ENCODE measurements around the gene SESTD1. TPM values are rescaled to one million over a fixed set of nuclear protein-coding genes. Genes with fewer than 3 reads are reported as not detected.
"Not testable (repeated sequence)": the region's sequence is repeated elsewhere in the genome, so short reads cannot be mapped to it uniquely, and the experiment has no call there.

The SESTD1 gene
- polyA plus RNA-seq, 3 donors, result 6.9 to 62.5 (median 52.3) TPM

DNA sequence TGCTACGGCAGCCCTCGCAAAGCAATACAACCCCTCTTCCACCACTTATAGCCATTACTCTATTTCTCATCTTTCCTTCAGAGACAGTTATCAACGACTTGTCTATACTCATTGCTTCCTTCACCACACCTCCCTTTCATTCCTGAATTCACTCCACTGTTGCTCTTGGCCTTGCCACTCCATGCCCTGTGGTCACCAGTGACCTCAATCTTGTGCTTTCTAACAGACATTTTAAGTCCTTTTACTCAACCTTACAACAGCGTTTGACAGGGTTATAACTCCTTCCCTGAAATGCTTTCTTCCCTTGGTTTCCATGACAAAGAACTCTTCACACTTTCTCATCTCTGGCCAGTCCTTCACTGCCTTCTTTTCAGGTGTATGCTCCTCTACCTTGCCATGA is 124.1 kb downstream of the SESTD1 start:
- H3K27ac ChIP-seq (ENCODE audit: low read depth, low read length), result no peak overlapping the region
- WGBS, 3 donors, result 91 to 98% (median 98%) methylated on average over 4 of the region's 4 CpGs

DNA sequence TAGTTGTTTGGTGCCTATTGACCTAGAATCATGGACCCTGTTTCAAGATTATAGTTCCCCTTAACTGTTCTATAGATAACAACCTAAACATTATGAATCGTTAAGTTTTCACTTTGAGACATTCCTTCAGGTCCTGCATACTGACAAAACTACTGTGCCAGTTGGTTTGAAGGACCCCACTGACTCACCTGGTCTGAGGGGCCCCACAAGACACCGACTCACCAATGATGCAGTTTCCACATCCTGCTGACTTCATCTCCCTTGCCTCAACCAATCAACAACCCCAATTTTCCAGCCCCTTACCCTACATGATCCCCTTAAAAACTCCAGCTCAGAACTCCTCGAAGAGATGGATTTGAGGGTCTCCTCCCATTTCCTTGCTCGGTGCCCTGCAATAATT is 125.1 kb downstream of the SESTD1 start:
- WGBS, 3 donors, result 92 to 93% (median 92%) methylated on average over 4 of the region's 4 CpGs
- no peak overlapping the region for H3K27ac ChIP-seq (ENCODE audit: low read depth, low read length)

DNA sequence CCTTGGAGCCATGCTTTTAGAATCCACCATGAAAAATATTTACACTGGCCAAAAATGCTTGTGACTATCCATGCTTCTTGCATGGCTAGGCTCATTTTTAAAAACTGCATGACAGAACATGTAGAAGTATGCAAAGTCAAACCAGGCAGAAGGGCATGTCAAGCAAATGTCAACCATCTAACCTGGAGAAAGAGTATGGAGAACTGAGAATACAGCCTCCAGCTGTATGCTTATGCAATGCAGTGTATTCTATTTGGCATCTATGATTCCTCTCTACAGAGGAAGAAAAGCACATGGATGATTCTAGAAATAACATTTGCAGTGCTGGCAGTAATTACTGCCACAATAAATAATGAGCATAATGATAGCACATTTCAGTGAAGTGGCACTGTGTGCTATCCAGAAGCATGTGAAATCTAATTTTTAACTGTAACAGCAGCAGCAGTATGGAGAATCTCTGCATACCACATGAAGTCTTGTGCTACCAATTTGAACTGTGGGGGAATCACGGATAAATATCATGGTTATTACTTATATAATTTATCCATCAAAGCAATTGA is 127.4 kb downstream of the SESTD1 start:
- WGBS, 3 donors, result 83 to 86% (median 83%) methylated on average over 1 of the region's 1 CpG
- no peak overlapping the region for H3K27ac ChIP-seq (ENCODE audit: low read depth, low read length)

DNA sequence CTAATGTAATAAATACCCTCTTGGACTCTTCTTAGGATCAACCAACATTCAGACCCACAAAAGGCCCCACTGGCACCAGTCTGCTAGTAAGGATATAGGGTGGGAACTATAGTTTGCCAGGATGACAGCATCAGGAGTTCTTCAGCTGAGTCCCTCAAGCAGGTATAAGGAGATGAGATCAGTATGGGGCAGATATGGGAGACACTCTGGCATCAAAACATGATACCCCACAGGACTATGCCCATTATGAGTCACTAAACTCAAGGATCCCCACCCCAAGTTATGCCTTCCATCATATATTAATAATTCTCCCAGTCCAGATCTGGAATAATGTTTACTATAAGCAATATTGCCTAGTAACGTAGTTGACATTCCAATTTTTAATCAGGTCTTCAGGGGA is 131.6 kb downstream of the SESTD1 start:
- H3K27ac ChIP-seq (ENCODE audit: low read depth, low read length), result no peak overlapping the region
- 87 to 97% (median 96%) methylated on average over 1 of the region's 1 CpG for WGBS, 3 donors

DNA sequence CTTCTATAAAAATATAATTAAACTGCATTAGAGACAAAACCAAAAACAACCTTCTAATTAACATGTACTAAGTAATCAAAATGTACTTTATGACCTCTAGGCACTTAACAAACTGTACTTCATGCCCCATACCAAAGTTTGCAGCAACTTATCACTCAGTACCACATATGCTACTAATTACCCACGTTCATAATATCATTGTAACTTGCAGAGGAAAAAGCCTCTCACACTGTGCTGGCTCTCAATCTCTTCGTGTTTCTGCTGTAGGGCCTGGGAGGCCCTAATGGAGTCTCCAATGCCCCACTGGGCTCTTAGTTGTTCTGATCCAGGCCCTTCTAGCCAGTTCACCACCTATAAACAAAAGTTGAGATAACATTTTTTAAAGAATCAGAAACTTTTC is 132.6 kb downstream of the SESTD1 start:
- no peak overlapping the region for H3K27ac ChIP-seq (ENCODE audit: low read depth, low read length)
- 43 to 66% (median 52%) methylated on average over 2 of the region's 2 CpGs for WGBS, 3 donors

DNA sequence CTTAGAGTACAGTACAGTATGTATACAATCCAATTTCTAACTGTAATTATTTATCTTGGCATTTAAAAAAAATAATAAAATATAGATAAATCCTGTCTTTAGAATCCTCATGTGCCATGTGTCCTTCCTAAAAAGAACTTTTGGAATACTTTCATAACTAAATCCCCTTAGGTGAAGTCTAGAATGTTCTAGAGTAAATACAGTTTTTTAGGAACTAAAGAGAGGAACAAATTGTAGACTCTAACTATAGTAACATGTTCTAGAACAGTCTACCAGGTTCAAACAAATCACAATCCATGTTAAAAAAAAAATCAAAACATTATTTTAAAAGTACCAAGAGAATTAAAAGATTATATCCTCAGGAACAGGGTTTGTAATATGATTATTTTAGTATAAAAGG is 134.1 kb downstream of the SESTD1 start:
- no peak overlapping the region for H3K27ac ChIP-seq (ENCODE audit: low read depth, low read length)

DNA sequence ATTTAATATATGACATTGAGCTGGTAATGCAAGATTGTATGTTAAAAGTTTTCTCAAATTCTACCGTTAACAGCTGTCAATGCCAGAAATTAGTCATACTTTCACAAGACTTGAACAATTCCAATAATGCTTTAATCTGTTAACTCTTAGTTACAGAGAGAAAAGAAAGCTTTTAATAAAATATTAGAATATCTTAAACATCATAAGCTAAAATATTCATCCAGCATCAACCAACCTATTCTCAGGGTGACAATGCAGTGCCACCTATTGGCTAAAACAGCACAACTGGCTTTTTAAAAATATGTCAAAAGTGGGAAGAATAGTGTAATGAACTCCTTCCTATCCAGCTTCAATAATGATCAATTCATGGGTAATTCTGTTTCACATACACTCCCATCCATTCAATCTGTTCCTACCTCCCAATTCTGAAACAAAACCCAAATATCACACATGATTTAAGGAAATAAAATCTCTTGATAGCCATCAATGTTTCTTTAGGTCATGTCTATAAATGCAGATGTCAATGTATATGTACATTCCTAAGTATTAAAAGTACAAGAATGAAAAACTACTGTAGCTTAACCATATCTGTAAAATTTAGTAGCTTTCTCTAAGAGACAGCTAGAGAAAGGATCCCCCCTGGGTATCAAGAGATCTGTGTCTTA is 134.9 kb downstream of the SESTD1 start:
- H3K27ac ChIP-seq (ENCODE audit: low read depth, low read length), result no peak overlapping the region
- WGBS, 3 donors, result 78 to 83% (median 81%) methylated on average over 1 of the region's 1 CpG

DNA sequence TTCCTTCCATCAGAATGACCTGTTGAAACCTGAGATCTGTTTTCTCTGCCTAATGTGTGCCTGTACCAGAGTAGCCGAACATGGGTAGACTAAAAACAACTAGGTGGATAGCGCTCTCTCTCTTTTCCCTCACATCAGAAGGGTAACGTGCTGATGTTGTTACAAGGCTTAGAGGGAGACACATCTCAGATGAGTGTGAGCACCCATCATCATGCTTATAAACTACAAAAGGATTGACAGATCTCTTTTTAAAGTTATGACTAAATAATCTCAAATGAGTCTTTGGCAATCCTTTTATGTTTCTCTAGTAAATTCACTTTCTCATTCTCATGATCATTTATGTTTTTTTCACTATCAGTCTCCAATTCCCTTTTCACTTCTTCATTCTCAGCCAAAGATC is 139.2 kb downstream of the SESTD1 start:
- H3K27ac ChIP-seq (ENCODE audit: low read depth, low read length), result no peak overlapping the region
- 83 to 98% (median 98%) methylated on average over 3 of the region's 3 CpGs for WGBS, 3 donors

DNA sequence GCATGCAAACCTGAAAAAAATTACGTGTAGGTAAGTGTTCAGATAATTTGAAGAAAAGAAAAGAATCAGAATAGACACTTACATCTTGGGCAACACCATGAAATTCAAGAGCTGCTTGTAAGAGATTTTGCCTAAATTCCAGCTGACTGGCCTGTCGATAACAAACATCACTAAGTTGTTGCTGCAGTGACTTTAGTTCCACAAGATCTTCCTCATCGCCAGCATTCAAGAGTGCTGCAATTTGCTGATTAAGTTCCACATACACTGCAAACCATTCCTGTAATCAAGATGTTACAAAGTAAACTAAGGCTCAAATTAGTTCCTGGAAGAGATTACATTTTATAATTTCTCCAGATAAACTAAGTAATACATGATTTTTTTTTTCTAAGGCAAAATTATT is 140.3 kb downstream of the SESTD1 start:
- no peak overlapping the region for H3K27ac ChIP-seq (ENCODE audit: low read depth, low read length)
- 78 to 87% (median 82%) methylated on average over 3 of the region's 3 CpGs for WGBS, 3 donors

DNA sequence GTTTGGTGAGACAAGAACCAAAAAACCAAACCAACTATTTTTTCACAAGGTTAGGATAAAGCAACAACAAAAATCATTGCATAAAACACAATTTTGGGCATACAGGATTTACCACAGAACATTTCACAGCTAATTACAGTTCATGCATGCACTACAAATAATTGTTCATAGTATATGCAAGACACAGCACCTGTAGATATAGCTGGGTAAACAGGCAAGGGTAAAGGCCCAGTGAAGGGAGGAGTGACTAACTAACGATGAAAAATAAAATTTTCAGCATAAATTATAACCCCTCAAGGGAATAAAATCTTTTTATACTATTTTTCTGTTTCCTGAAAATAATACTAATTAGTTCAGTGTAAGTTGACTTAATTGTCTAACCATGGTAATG is 141.4 kb downstream of the SESTD1 start:
- H3K27ac ChIP-seq (ENCODE audit: low read depth, low read length), result no peak overlapping the region
- 83 to 97% (median 87%) methylated on average over 1 of the region's 1 CpG for WGBS, 3 donors

DNA sequence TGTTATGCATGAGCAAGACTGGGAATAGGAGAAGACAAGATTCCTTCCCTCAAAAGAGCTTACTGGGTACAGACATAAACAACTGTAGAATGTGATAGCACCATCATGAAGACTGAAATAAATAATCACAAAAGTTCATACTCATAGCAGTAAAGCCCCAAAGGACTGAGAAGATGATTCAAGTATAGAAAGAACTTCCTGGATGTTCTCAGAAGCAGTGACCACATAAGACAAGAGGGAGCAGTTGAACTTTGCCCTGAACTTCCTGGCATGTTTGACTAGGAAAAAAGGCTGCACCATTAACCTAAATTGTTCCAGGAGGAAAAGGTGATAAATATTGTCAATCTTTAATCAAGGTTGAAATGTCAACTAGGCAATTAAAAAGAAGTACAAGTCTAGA is 156.9 kb downstream of the SESTD1 start:
- no peak overlapping the region for H3K27ac ChIP-seq (ENCODE audit: low read depth, low read length)

DNA sequence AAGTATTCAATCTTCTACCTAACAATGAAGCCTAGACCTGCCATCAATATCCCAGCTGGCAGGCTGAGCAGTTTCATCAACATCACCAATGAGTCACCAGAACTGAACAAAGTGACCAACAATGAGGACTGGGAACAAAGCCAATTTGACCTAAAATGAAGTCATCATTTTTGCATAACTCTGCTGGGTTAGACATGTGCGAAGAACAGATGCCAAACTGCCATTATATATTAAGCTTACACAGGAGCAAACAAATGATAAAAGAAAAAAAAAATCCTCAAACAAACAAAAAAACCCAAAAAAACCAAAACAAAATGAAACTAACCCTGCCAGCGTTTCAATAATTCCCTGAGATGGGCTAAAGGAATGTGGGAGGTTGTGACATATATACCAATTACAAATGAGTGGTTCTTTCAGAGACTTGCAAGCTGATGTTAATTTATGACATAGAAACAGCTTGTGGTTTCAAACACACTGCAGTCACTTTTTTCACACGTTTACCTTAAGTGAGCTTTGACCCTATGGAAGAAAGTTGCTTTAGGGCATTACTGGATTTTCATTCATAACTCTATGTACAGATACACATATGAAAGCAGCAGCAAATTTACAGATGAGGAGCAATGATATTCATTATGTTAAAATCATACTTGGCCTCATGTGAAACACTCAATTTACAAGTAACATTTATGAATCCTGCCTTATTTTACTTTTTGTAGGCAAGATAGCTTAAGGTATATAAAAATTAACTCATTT is 157.8 kb downstream of the SESTD1 start:
- H3K27ac ChIP-seq (ENCODE audit: low read depth, low read length), result no peak overlapping the region

DNA sequence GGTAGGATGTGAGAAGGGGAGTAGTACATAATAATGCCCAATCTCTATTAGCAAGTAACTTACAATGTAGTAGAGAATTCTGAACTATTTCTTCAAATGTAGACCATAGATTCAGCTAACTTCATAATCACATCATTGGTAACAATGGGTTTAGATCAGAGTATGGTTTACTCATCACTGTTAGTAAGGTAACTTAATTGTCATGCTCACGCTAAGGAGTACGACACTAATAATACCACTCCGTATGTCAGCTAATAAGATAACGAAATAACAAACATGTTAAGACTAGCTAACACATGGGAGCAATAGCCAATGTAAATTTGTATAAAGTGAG is 158.3 kb downstream of the SESTD1 start:
- H3K27ac ChIP-seq (ENCODE audit: low read depth, low read length), result no peak overlapping the region
- WGBS, 3 donors, result 61 to 78% (median 65%) methylated on average over 4 of the region's 4 CpGs

More for the DNA sequence above, 157.8 kb downstream of the SESTD1 start:
- WGBS, 3 donors, result 35 to 45% (median 42%) methylated on average over 3 of the region's 3 CpGs

DNA sequence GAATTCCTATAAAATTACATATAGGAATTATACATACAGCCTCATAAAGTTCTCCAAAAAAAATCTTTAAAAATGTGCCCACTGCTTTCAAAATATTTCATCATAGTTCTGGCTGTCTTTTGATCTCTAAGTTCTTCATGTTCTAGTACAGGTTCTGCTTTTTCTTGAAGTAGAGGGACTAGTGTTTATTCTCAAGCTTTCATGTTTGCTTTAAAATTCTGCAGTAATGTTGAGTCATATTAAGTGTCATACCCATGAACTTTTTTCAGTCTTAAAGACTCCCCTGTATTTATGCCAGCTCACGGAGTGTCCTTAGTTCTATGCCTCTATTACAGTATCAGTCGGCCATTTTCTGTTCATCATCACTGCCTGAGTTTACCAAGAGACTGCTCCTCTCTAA is 159.9 kb downstream of the SESTD1 start:
- WGBS, 3 donors, result 83 to 91% (median 86%) methylated on average over 2 of the region's 2 CpGs
- H3K27ac ChIP-seq (ENCODE audit: low read depth, low read length), result no peak overlapping the region

DNA sequence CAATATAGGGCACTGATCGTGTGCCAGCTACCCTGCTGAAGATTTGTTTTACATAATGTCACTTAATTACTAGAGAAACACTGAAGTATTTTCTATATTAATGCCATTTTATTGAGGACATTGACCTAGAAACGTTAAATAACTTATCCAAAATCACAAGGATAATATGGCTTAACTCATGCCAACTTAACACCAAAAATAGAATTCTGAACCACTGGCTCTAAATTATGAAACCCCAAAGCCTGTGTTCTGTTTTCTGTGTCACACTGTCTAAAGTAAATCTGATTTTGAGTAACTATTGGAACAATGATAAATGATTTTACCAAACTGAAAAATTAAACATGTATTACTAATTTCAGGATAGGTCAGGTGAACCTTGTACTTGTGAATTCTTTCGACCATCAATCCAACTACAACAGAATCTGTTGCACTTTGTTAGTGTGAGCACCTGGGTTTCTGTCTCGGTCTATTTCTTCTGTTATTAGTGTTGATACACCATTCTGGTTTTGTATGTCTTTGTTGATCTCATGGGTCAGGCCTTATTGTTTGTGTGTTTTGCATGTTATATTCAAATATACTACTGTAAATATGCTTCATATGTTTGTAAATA is 166.4 kb downstream of the SESTD1 start:
- WGBS, 3 donors, result 85 to 92% (median 88%) methylated on average over 4 of the region's 4 CpGs

DNA sequence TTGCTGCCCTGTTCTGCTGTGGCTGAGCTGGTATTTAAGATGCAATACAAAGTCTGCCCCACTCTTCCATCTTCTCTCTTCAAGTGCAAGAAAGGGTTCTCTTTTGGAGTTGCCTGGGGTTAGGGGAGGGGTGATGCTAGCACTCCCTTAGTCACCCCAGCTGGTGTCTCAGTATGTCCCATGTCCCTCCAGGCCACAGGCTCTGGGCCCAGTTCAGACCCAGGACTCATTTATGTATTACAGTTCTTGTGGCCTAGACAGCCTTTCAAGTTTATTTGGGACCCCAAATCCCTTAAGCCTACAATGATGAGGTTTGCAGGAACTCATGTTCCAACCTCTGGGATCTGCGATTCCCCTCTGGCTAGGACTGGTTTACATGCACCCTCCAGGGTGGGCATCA is 167.5 kb downstream of the SESTD1 start:
- WGBS, 3 donors, result 97 to 100% (median 100%) methylated on average over 1 of the region's 1 CpG
- H3K27ac ChIP-seq (ENCODE audit: low read depth, low read length), result no peak overlapping the region

More for the DNA sequence above, 166.4 kb downstream of the SESTD1 start:
- no peak overlapping the region for H3K27ac ChIP-seq (ENCODE audit: low read depth, low read length)

DNA sequence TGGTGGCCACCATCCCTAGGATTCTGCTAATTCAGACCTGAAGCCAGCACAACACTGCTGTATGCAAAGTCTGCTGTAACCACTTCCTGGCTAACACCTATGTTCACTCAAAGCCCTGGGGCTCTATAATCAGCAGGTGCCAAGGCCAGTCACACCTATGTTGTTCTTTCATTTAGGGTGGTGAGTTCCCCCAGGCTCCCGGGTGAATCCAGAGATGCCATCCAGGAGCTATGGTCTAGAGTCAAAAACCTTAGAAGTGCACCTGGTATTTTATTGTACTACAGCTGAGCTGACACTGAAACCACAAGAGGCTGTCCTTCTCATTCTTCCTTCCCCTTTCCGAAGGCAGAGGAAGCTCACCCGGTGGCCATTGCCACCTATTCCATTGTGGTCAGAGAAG is 168.5 kb downstream of the SESTD1 start:
- H3K27ac ChIP-seq (ENCODE audit: low read depth, low read length), result no peak overlapping the region
- WGBS, 3 donors, result 56 to 82% (median 59%) methylated on average over 3 of the region's 3 CpGs

DNA sequence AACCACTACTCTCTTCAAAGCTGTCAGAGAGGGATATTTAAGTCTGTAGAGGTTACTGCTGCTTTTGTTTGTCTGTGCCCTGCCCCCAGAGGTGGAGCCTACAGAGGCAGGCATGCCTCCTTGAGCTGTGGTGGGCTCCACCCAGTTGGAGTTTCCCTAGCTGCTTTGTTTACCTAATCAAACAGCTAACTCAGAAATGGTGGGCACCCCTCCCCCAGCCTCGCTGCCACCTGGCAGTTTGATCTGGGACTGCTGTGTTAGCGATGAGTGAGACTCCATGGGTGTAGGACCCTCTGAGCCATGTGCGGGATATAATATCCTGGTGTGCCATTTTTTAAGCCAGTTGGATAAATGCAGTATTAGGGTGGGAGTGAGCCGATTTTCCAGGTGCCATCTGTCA is 171.7 kb downstream of the SESTD1 start:
- H3K27ac ChIP-seq (ENCODE audit: low read depth, low read length), result not testable (repeated sequence)
- 85 to 96% (median 91%) methylated on average over 4 of the region's 4 CpGs for WGBS, 3 donors

DNA sequence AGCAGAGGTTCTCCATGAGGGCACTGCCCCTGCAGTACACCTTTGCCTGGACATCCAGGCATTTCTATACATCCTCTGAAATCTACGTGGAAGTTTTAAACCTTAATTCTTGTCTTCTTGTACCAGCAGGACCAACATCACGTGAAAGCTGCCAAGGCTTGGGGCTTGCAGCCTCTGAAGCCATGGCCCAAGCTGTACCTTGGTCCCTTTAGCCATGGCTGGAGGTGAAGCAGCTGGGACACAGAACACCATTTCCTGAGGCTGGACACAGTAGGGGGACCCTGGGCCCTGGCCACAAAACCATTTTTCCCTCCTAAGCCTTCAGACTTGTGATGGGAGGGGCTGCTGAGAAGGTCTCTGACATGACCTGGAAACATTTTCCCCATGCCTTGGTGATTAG is 181.9 kb downstream of the SESTD1 start:
- 64 to 95% (median 95%) methylated on average over 2 of the region's 2 CpGs for WGBS, 3 donors

DNA sequence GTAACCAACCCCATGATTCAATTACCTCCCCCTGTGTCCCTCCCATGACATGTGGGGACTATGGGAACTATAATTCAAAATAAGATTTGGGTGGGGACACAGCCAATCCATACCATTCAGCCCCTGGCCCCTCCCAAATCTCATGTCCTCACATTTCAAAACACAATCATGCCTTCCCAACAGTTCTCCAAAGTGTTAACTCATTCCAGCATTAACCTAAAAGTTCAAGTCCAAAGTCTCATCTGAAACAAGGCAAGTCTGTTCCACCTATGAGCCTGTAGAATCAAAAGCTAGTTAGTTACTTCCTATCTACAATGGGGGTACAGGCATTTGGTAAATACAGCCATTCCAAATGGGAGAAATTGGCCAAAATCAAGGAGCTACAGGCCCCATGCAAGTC is 182.7 kb downstream of the SESTD1 start:
- H3K27ac ChIP-seq (ENCODE audit: low read depth, low read length), result no peak overlapping the region

More for the DNA sequence above, 181.9 kb downstream of the SESTD1 start:
- H3K27ac ChIP-seq (ENCODE audit: low read depth, low read length), result no peak overlapping the region

Measured in adipose tissue (tissue), 3 donors.